T47D (cell line): ENCODE results near the gene BRF1.

Experiments
- DNase-seq, 2 experiments: peaks; one replicate each; pipeline versions ENCODE4 v3.0.0 to v3.0.0-alpha.2; 2011 to 2012; ENCODE audit warnings: low read depth in 1 of 2, low spot score in 1 of 2
- JUND ChIP-seq: IDR thresholded peaks from 2 replicates; pipeline ENCODE4 v1.6.1; 2012; ENCODE audit warnings: low read depth
- in situ Hi-C: cut with HindIII; loops from 2 replicates; pipeline ENCODE4 v1.10.0; 2016; ENCODE audit warnings: low sequenced_read_pairs, low pct_unique_long_range_greater_than_20kb

Gene BRF1

DNA sequence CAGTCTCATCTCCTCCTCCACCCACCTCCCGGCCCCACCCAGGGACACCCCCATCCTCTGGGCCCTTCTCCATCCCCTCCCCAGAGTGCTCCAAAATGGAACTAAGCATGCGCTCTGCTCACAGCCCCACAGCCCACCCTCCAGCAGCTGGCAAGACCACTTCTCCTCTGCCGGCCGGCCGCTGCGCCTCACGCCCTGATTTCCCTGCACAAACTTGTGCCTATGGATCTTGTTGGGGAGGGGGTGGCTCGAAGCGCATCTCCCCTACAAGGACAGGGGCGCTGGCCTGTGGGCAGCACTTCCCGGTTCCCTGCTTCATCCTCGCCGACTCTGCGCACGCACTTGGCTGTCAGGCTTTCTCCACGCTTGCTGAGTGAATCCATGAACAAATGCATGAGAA, 100.2 kb downstream of the BRF1 start:
- no peak for TF ChIP-seq JUND
- in situ Hi-C loops, result no loop called here
- DNase-seq, result no peak

DNA sequence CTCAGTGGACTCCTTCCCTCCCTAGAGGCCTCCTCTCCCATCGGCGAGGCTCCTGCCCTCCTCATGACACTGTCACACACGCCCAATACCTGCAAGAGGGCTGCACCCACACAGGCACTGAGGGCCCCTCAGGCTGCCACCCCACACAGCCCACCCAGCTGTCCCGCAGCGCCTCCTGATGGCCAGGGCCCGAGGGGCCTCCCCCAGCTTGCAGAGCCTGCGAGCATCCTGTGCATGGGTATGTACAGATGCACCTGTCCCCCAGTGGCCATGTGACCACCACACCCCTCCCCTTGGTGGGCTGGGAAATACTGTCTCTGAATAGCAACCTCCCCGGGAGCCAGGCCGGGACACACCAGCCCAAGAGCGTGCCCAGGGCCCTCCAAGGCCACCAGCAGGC, 100.7 kb downstream of the BRF1 start:
- in situ Hi-C loops, result no loop called here
- no peak for TF ChIP-seq JUND
- DNase-seq, result no peak

DNA sequence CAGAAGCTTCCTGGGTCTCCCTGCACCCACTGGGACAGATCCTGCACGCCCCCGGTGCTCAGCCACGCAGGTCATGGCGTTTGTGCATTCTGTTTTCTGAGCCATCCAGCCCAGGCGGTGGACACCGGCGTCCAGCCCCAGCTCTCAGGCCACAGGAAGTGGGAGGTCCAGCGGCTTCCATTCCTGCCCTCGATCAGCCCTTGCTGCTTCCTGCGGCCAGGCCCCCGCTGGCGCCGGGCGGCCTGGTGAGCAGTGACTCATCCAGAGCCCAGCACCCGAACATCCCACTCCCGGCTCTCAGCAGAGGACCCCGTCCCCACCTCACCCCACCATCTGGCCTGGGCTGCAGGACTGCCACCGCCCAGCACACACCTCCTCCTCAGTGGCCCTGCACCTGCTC, 101.7 kb downstream of the BRF1 start:
- in situ Hi-C loops, result no loop called here
- TF ChIP-seq JUND, result no peak
- no peak for DNase-seq

DNA sequence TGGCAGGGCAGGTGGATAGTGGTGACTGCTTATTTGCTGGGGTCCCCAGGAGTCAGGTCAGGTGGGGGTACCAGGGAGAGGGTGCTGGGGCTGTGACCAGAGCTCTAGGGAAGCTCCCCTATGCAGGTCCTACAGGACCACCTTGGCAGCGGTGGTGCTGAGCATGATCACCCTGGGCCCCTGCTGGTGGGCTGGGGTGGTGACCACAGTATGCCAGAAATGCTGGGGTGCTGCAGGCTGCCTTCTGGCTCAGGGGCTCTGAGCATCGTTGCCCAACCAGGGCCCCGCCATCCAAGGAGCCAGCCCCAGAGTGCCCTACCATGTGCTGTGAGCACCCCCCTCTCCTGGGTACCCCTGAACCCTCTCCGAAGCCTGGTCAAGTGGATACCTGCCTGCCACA, 102.2 kb downstream of the BRF1 start:
- no peak for DNase-seq
- TF ChIP-seq JUND, result no peak
- in situ Hi-C loops, result no loop called here

DNA sequence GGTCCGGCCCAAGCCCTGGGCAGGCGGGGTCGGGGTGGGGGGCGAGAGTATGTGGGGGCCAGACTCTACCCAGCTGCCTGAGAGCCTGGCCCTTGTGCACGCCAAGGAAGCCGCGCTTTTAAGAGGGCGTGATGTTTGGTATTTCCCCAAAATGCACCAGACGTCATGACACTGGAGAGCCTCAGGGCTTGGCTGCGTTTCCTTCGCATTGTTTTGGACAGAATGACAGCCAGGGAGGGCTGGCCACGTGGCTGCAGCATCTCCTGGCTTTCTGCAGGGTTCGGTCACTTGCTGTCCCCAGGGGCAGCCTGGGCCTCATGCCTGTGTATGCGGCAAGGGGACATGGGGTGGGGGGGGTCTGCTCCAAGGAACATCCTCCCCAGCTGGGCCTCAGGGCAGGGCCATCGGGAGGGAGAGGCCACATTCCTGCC, 103.6 kb downstream of the BRF1 start:
- no peak for TF ChIP-seq JUND
- peak in 1 of 2 experiments; percentile 69 for DNase-seq
- in situ Hi-C loops, result no loop called here

DNA sequence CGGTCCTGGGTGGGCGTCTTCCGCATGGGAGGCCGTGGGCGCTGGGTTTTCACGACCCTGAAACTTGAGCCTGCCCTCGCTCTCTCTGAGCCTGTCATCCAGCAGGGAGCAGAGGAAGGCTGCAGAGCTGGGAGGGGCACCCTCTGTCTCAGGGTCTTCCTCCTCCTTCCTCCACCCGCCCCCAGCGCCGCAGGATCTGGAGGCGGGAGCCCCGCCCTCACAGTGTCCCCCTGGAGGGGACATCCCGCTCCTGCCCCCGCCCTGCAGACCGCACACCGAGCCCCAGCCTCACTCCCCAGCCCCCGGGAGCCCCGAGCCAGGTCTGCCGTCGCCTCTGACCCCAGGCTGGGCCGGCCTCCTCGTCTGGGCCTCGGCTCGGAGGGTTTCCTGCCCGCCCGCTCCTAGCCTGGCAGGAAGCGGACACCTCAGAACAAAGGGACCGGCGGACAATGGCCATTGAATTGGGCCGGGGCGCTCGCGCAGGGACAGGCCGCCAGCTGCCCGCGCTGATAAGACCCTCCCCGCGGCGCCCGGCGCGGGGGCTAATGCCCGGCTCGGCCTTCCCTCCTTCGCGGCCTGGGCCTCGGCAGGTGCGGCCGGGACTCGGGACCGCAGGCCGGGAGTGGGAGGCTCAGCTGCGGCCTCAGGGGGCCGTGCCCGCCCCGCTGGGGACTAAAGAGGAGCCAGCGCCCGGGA, 104.4 kb downstream of the BRF1 start:
- in situ Hi-C loops, result no loop called here

DNA sequence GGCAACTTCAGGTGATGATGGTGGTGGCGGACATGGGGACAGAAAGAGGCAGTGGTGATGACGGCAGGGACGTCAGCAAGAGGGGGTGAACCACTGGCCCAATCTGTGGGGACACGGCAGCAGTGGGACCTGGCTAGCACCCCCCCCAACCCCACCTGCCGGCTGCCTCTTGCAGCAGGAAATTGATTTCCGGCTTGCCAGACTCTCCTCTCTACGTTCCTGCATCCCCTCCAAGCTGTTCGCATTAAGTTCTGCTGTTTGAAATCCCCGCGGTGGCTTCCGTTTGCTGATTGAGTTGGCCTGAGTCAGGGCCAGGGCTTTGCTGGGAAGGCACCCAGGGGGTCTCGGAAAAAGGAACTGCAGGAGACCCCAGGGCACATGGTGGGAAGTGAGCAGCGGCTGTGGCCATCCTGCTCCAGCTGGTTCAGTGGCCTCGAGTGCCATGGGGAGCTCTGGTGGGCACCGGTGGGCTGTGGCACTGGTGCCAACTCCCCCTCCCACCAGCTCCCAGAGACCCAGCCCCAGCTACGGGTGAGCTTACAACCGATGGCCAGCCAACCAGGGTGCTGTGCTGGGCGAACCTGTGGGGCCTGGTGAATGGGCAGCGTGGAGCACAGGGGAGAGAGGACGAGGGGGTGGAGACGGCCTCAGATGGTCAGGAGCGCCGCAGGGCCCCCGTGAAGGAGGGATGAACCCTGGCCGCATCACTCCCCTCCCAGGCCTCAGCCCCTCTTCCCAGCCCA, 105.1 kb downstream of the BRF1 start:
- DNase-seq, result no peak

More for the DNA sequence above, 104.4 kb downstream of the BRF1 start:
- DNase-seq, result no peak
- no peak for TF ChIP-seq JUND

DNA sequence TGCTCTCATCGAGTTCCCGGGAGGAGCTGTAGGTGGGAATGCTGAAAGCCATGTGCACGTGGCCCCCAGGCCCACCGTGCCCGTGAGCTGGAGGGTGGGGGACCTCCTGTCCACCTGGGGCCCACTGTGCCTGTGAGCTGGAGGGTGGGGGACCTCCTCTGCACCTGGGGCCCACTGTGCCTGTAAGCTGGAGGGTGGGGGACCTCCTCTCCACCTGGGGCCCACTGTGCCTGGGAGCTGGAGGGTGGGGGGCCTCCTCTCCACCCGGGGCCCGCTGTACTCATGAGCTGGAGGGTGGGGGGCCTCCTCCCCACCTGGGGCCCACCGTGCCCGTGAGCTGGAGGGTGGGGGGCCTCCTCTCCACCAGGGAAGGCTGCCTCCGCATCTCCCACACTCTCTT, 105.8 kb downstream of the BRF1 start:
- TF ChIP-seq JUND, result no peak
- in situ Hi-C loops, result no loop called here
- no peak for DNase-seq

More for the DNA sequence above, 105.1 kb downstream of the BRF1 start:
- in situ Hi-C loops, result no loop called here
- TF ChIP-seq JUND, result no peak

DNA sequence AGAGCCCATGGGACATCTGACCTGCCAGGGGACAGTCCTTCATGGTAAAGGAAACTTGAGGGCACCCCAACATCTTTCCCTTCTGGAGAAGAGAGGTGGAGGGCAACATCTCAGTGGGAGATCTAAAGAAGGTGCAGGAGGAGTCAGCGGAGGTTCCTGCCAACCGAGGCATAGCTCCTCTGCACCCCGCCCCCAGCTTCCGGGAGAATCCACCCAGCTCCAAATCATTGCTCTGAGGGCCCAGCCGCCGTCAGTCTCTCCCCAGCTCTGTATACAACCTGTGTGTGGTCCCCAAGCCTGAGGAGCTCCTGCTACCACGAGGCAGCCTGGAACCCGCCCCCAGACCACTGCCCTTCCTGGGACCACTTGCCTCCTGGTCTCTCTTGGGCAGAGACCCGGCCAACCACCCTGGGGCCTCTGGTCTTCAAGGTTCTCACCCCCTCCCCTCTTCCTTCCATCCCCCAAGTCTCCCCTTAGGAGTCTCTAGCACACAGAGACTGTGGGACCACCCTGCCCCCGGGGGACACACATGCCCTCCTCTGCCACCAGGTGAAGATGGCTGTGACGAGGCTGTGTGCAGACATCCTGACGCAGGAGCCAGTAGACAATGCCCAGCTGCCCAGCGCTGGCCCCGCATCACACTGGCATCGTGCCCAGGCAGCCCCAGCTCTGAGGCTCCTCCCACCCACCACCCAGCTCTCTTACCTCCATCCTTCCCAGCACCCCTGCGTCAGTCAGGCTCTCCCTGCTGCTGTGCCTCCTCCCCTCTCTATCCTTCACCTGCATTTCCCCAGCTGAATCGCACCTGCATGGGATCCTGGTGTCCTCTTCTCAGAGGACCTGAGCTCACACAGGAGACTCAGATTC, 106.7 kb downstream of the BRF1 start:
- in situ Hi-C loops, result no loop called here
- no peak for TF ChIP-seq JUND
- no peak for DNase-seq

DNA sequence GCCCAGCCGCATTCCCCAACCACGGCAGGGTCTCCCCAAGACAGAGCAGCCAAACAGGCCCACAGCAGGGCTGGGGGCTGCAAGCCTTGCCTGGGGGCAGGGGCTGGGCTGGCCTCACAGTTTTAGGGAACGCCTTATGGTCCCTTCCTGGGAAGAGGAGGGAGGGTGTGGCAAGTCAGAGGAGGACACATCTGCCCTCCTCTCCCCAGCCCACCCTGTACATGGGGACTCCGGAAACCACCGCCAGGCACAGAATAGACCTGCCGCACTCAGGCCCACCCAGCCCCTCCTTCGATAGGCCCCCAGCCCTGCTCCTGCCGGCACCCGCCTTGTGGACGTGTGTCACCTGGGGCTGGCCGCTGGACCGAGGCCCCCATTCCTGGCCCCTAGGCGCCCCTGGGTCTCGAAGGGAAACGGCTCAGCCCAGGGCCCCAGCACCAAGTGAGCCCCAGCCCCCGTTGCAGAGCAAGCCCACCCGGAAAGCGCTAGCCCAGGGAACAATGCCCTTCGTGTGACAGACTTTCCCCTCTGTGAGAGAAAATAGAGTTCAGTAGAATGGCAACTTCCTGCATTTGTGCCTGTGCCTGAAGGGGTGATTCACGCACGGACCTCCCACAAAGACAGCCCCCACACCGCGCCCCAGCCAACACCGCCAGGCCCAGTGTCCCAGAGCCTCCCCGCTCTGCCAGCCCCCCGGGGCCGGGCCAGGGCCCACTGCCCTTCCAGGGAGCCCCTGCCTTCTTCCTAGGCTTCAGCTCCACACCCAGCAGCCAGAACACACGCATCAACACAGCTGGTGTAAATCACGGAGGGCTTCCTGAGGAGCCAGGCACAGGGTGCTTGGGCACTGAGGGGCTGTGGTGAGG, 107.7 kb downstream of the BRF1 start:
- TF ChIP-seq JUND, result no peak
- no peak for DNase-seq
- in situ Hi-C loops, result no loop called here

DNA sequence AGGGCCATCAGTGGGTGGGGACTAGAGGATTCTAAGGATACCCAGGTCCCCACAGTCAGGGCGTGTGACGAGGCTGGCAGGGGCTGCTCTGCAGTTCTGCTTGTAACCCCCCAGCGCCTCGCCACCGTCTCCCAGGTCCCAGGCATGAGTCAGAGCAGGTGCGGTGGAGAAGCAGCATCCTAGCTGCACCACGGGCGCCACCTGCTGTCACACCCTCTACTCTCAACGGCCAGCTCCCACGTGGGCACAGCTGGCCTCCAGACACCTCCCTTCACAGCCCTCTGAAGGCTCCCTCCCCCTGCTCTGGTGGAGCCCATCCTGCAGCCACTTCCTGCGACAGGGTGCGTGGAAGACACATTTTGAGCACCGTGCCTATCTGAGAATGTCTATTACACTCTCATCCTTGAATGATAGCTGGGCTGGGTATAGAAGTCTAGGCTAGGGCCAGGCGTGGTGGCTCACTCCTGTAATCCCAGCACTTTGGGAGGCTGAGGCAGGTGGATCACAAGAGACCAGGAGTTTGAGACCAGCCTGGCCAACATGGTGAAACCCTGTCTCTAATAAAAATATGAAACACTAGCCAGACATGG, 112.8 kb downstream of the BRF1 start:
- TF ChIP-seq JUND, result no peak
- in situ Hi-C loops, result no loop called here

More for the DNA sequence above, 112.8 kb downstream of the BRF1 start:
- peak; percentile 63 to 64 for DNase-seq
